NCI-H2107 (cell line): ENCODE measurements around the gene CDH23.

Experiments used
- DNase-seq: peaks from one replicate; lab custom pipeline; 2025; lab: John Stamatoyannopoulos, UW

CDH23 gene

GRCh38 chr10:71660313-71660712 is 263.6 kb downstream of the CDH23 start:
- DNase-seq, result no peak

GRCh38 chr10:71661060-71661622 is 264.4 kb downstream of the CDH23 start:
- no peak for DNase-seq

DNA sequence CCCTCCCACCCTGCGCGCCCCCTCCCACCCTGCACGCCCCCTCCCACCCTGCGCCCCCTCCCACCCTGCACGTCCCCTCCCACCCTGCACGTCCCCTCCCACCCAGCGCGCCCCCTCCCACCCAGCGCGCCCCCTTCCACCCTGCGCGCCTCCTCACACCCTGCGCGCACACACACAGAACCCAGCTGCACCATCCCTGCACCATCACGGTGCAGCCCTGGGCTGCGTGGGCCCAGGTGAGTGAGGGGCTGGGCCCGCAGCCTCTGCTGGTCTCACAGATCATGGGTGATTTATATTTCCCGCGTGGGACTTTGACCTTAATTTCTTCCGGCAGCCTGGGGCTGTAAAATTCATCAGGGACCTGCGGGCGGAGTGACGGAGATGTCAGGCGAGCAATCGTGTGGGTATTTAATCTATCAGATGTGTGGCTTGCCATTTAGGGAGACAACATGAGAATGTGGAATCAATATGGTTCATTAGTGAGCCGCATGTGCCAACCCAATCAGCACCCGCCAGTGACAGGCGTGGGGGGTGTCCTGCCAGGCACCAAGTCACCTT is 265.1 kb downstream of the CDH23 start:
- no peak for DNase-seq

GRCh38 chr10:71663311-71663710 is 266.6 kb downstream of the CDH23 start:
- DNase-seq, result no peak

DNA sequence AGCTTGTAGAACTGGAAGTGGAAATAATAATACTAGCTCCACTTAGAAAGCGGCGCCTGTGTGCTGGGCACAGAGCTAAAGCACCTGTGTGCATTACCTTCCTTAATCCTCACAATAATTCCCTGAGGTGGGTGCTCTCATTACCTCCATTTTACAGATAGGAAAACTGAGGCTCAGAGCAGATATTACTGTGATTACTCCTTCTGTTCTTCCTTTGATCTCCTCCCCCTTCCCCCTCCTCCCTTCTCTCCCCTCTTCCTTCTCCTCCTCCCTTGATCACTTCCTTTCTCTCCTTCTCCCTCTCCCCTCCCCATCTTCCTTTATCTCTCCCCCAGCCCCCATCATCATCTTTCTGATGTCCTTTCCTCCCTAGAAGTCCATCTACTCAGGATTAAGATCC is 267.9 kb downstream of the CDH23 start:
- DNase-seq, result no peak

- DNase-seq, result no peak
These were observed 268.7 kb downstream of the CDH23 start for GRCh38 chr10:71665456-71665855.

DNA sequence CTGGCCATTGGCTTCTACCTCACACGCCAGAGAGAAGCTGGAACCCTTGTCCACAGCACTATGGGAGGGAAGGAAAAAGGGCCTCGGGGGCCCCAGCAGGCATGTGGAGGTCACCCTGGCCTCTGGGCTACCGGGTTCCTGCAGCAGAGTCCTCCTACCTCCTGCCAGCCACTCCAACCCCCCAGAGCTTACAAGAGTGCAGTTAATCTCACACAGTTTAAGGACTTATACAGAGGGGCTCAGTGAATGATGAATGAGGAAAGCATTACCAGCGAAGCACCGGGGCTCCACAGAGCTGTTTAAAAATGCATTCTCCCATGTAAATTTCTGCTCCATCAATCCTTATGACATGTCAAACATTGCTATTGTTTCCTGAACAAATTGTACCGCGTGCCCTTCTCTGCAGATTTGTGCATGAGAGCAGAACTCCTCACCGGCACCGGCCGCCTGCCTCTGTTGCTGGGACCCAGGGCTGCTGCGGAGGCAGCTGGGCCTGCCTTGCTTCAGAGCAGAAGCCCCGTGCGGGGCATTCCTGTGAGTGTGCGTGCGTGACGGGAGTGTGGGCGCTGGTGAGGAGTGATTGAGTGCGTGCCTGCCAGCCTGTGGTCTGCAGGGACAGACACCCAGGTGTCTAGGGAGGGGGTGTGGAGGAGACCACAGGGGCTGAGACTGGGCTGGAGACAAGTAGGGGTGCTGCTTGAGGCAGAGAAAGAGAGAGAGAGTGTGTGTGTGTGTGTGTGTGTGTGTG is 270.1 kb downstream of the CDH23 start:
- no peak for DNase-seq

DNA sequence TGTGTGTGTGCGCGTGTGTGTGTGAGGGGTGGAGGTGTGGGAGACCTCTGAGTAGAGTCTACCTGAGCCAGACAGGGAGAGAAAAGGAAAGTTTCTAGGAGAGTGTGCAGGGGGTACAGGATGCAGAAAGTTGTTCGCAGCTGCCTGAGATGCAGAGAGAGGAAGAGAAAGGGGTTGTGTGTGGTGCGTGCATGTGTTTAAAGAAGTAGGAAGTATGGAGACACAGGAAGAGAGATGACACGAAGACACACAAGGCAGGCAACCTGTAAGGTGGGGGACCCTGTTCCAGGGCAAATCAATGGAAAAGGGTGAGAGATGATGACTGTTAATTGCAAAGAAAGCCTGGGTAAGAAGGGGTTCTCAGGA is 270.6 kb downstream of the CDH23 start:
- no peak for DNase-seq

DNA sequence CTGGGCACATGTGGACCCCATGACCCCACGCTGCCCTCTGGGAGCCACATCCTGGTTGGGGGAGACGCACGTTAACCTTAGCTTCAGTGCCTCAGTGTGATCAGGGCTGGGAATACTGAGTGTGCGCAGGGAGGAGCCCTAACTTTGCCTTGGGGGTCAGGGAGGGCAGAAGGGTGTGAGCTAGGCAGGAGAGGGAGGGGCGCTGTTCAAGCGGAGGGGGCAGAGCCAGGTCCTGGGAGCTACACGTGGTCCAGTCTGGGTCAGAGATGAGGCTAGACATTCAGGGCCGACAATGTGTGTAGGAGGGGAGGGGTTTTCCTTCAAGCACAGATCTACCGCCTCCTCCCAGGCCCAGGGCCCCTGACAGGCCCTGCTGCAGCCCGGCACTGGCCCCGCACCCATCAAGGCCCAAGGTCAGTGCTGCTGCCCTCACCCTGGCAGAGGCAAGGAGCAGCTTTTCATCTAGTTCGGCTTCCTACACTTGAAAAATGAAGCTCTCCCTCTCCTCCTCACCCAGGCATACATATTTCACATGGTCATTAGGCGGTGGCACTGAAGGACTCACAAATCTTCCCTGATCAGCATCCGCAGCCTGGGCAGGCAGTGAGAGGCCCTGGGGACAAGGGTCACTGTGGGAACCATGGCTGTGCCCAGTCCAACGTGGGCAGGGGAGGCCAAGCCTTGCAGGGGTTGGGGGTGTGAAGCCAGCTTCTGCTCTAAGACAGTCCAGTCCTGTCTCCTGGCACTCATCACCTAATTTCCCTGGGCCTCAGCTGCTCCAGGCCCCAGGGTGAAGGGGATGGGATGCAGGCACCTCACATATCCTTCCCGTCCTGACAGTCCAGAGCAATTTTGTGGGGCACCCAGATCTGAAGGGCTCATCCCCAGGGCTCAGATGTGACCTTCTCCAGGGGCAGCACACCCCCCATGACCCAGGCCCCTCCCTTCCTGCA is 275.6 kb downstream of the CDH23 start:
- DNase-seq, result no peak

- no peak for DNase-seq
These were observed 278.7 kb downstream of the CDH23 start for GRCh38 chr10:71675295-71675970.

DNA sequence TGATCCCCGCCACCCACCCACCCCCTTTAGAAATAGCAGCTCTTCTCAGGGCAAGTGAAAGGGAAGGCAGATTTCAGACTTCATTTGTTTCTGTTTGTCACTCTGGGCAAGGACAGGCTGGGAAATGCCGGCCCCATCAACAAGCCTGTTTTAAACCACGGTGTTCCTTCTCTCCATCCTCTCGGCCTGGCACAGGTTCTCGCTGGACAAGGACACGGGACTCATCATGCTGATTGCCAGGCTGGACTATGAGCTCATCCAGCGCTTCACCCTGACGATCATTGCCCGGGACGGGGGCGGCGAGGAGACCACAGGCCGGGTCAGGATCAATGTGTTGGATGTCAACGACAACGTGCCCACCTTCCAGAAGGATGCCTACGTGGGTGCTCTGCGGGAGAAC is 280.5 kb downstream of the CDH23 start:
- no peak for DNase-seq

DNA sequence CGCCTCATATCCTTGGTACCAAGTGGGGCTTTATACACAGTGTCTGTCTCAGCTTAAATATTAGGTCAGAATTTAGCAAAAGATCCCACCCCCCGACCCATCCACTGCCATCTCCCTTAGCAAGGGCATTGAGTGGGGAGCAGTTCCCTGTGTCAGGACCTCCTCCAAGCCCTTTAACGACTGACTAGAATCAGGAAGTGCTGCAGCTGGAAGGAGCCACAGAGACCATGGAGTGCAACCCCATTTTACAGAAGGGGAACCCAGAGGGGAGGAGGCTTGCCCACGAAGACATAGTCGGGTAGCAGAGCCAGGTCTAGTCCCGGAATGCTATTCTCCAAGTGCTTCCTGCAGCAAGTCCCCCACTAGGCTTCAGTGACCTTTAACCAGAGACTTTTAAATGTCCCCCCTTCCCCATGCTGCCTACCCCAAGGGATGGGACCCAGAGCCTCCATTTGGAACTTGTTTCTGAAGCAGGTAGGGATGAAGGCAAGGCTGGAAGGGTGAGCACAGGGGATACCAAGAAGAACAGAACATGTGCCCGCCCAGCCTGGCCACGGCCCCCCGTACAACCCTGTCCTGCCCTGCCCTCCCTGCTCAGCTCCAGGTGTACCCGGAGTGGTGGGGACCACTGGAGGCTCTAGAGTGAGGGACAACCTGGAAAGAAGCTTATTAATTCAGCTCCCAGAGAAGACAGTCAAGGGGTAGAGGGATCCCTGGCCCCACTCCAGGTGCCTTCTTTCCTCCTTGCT is 281.5 kb downstream of the CDH23 start:
- no peak for DNase-seq

DNA sequence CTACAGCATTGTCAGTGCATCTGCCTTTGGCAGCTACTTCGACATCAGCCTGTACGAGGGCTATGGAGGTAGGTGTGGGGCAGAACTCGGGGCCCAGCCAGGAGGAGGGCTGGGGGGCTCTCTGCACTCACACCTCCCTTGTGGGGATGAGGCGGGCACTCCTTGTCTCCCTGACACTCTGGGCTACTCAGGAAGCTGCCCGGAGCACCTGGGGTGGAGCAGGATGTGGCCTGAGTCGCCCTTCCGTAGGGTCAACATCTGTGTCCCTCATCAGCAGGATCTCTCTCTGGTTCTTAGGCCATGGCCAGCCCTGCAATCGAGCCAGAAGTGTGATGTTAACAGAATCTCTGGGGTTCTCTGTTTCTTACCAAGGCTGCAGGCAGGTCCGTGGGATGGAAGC is 282.7 kb downstream of the CDH23 start:
- DNase-seq, result no peak

GRCh38 chr10:71681977-71682376 is 285.3 kb downstream of the CDH23 start:
- DNase-seq, result no peak

- DNase-seq, result no peak
These were observed 286.6 kb downstream of the CDH23 start for GRCh38 chr10:71683301-71683700.

- no peak for DNase-seq
These were observed 287.8 kb downstream of the CDH23 start for GRCh38 chr10:71684356-71685173.

DNA sequence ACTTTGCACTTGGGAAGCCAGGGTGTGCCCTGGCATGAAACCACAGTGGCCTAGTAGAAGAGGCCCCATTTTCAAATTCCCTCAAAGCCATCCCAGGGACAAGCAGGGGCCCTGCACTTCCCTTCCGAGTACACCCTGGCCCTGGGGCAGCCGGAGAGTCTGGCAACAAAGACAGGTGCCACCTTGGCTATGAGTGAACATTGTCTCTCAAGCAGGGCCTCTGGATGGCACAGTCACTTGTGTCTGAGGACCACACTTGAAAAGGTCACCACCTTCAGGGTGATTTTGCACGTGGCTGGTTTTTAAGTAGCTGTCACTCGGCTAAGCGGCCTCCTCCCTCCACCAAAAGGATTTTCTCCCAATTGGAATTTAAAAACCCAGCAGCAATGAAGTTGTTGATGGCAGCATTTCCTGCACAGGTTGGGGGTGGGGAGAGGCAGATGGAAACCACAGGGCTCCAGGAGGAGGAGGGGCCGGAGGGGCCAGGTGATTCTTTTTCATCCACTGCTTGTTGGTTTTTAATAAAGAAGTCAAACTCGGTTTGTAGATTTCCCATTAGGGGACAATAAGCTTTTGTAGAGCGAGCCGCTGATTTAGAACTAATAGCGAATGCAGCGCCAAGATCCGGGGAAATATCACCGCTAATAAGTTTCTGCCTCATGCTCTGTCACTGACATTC is 289.0 kb downstream of the CDH23 start:
- DNase-seq, result no peak

- peak; percentile 28 for DNase-seq
These were observed 290.4 kb downstream of the CDH23 start for GRCh38 chr10:71687077-71687476.

- no peak for DNase-seq
These were observed 290.8 kb downstream of the CDH23 start for GRCh38 chr10:71687480-71687879.

DNA sequence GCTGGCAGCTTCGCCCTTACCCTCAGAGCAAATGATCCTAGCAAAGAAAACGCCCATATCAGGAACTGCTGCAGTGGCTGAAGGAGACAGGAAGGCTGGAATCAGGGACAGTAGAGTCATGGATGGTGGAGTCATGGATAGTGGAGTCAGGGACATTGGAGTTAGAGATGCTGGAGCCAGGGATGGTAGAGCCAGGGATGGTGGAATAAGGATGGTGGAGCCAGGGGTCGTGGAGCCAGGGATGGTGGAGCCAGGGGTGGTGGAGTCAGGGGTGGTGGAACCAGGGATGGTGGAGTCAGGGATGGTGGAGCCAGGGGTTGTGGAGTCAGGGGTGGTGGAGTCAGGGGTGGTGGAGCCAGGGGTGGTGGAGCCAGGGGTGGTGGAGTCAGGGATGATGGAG is 291.5 kb downstream of the CDH23 start:
- no peak for DNase-seq
